ENCODE measurements around the gene USP40.

USP40 gene

GRCh38 chr2:233565685-233566140 lies 869 bp downstream of the USP40 start:
- no peaks in the 10 kb centered on the region for H3K27me3 ChIP-seq (ENCODE audit: insufficient read depth, low read length, poor library complexity, severe bottlenecking)
- no peaks in the 10 kb centered on the region for H3K9me3 ChIP-seq (ENCODE audit: insufficient read depth, low read depth, low read length)
- no peaks in the 10 kb centered on the region for H3F3A ChIP-seq (ENCODE audit: low read depth)
- H3K9me2 ChIP-seq (replicated peaks; ENCODE audit: low read depth, low read length) = no peaks in the 10 kb centered on the region
- no peak for TF ChIP-seq EZH2phosphoT487 (IDR thresholded peaks at IDR 0.05; ENCODE audit: borderline replicate concordance)
- TF ChIP-seq CTCF (conservative IDR thresholded peaks at IDR 0.05; ENCODE audit: low read length) = no peak
- H3K79me2 ChIP-seq (ENCODE audit: insufficient read depth, low read length) = peaks cover 8% of the 10 kb centered on the region
- peak overlapping the region; percentile 97 for H3K9ac ChIP-seq (ENCODE audit: low read depth, low read length, poor library complexity, severe bottlenecking)
- H2AFZ ChIP-seq (ENCODE audit: low read length) = peak overlapping the region; percentile 95
- H3K4me3 ChIP-seq (ENCODE audit: low read length, poor library complexity, severe bottlenecking) = peak overlapping the region; percentile 96
- H3K4me1 ChIP-seq (ENCODE audit: insufficient read depth, low read length, poor library complexity, severe bottlenecking) = peaks cover 18% of the 10 kb centered on the region
- peak overlapping the region; percentile 83 for H3K4me2 ChIP-seq (ENCODE audit: low read depth, low read length, poor library complexity, severe bottlenecking)
- H4K20me1 ChIP-seq (ENCODE audit: insufficient read depth, low read length, poor library complexity, severe bottlenecking) = no peaks in the 10 kb centered on the region
- H3K36me3 ChIP-seq (ENCODE audit: insufficient read depth, low read length) = no peaks in the 10 kb centered on the region

DNA sequence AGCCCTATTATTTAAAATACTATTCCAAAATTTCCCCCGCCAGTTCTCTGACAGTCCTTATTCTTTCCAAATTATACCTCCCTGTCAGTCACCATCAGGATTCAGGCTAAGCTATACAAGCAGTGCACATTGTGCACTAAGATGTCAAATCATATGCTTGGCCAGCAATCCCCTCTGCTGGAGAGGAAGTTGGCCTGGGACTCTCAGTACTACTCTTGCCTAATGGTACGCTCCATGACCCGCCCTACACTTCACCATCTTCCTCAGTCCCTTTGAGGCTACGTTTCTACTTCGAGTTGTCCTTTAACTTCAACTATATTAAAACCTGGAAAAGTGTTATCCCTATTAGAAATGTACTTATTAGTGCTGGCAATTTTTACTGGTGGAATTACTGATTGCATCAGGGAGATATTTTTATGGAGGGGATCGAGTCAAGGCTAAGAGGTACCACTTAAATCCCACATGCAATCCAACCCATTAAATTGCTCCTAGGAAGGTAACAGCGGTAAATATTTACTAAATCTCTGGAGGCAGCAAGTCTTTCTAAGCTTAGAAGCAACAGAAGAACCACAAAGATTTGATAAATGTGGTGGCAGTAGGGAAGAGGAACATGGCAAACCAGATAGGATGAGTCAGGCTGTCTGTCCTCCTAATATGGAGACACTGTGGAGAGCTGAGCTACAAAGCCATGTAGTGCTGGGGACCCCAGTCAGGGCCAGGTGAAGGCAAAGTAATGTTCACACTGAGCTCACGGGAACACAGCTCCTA lies 2.7 kb downstream of the USP40 start:
- H3K9me2 ChIP-seq (replicated peaks; ENCODE audit: low read depth, low read length) = no peaks in the 10 kb centered on the region
- peaks cover 18% of the 10 kb centered on the region for H3K4me1 ChIP-seq (ENCODE audit: insufficient read depth, low read length, poor library complexity, severe bottlenecking)
- no peaks in the 10 kb centered on the region for H4K20me1 ChIP-seq (ENCODE audit: insufficient read depth, low read length, poor library complexity, severe bottlenecking)
- H3K79me2 ChIP-seq (ENCODE audit: insufficient read depth, low read length) = peaks cover 8% of the 10 kb centered on the region
- no peaks in the 10 kb centered on the region for H3F3A ChIP-seq (ENCODE audit: low read depth)
- H2AFZ ChIP-seq (ENCODE audit: low read length) = no peak overlapping the region
- no peaks in the 10 kb centered on the region for H3K36me3 ChIP-seq (ENCODE audit: insufficient read depth, low read length)
- no peak overlapping the region for H3K9ac ChIP-seq (ENCODE audit: low read depth, low read length, poor library complexity, severe bottlenecking)
- no peaks in the 10 kb centered on the region for H3K9me3 ChIP-seq (ENCODE audit: insufficient read depth, low read depth, low read length)
- H3K4me2 ChIP-seq (ENCODE audit: low read depth, low read length, poor library complexity, severe bottlenecking) = peak overlapping the region; percentile 35
- TF ChIP-seq EZH2phosphoT487 (IDR thresholded peaks at IDR 0.05; ENCODE audit: borderline replicate concordance) (no peak), CTCF (conservative IDR thresholded peaks at IDR 0.05; ENCODE audit: low read length) (no peak)
- H3K27me3 ChIP-seq (ENCODE audit: insufficient read depth, low read length, poor library complexity, severe bottlenecking) = no peaks in the 10 kb centered on the region
- no peak overlapping the region for H3K4me3 ChIP-seq (ENCODE audit: low read length, poor library complexity, severe bottlenecking)

GRCh38 chr2:233556881-233557736 lies 9.5 kb downstream of the USP40 start:
- H3F3A ChIP-seq (ENCODE audit: low read depth) = no peaks in the 10 kb centered on the region
- no peaks in the 10 kb centered on the region for H3K27me3 ChIP-seq (ENCODE audit: insufficient read depth, low read length, poor library complexity, severe bottlenecking)
- H3K79me2 ChIP-seq (ENCODE audit: insufficient read depth, low read length) = no peaks in the 10 kb centered on the region
- H3K4me2 ChIP-seq (ENCODE audit: low read depth, low read length, poor library complexity, severe bottlenecking) = peak overlapping the region; percentile 41
- no peaks in the 10 kb centered on the region for H3K9me3 ChIP-seq (ENCODE audit: insufficient read depth, low read depth, low read length)
- H3K4me1 ChIP-seq (ENCODE audit: insufficient read depth, low read length, poor library complexity, severe bottlenecking) = peaks cover 17% of the 10 kb centered on the region
- H3K4me3 ChIP-seq (ENCODE audit: low read length, poor library complexity, severe bottlenecking) = peak overlapping the region; percentile 13
- no peaks in the 10 kb centered on the region for H4K20me1 ChIP-seq (ENCODE audit: insufficient read depth, low read length, poor library complexity, severe bottlenecking)
- peak overlapping the region; percentile 63 for H2AFZ ChIP-seq (ENCODE audit: low read length)
- no peaks in the 10 kb centered on the region for H3K36me3 ChIP-seq (ENCODE audit: insufficient read depth, low read length)
- TF ChIP-seq CTCF (conservative IDR thresholded peaks at IDR 0.05; ENCODE audit: low read length) = no peak
- no peak for TF ChIP-seq EZH2phosphoT487 (IDR thresholded peaks at IDR 0.05; ENCODE audit: borderline replicate concordance)
- peak overlapping the region; percentile 0 for H3K9ac ChIP-seq (ENCODE audit: low read depth, low read length, poor library complexity, severe bottlenecking)
- H3K9me2 ChIP-seq (replicated peaks; ENCODE audit: low read depth, low read length) = no peaks in the 10 kb centered on the region

All from Loucy (cell line).